GM12873 (cell line): ENCODE data around the gene TVP23A.

ENCODE experiments used
- TF ChIP-seq, protein P1 (sequence below): IDR thresholded peaks from 2 replicates; pipeline ENCODE4 v1.5.1; 2012; ENCODE audit warnings: low read depth, mild to moderate bottlenecking, moderate library complexity, low read length, control low read depth; ENCODE audit not compliant: insufficient read depth; ENCODE audit errors: missing control alignments

The TVP23A gene

DNA sequence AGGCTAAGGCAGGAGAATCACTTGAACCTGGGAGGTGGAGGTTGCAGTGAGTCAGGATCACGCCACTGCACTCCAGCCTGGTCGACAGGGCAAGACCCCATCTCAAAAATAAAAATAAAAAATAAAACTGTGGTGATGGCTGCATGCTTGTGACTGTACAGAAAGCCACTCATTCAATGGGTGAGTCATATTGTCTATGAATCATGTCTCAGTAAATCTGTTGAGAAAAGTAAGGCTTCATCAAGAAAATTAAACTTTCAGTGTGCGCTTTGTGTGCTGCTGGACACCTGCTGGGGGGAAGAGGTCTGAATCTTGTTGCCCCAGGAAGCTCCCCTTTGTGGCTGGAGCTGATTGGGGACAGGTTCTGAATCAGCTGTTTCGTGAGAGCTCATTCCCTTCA lies 63.7 kb downstream of the TVP23A start:
- TF ChIP-seq, protein P1, sequence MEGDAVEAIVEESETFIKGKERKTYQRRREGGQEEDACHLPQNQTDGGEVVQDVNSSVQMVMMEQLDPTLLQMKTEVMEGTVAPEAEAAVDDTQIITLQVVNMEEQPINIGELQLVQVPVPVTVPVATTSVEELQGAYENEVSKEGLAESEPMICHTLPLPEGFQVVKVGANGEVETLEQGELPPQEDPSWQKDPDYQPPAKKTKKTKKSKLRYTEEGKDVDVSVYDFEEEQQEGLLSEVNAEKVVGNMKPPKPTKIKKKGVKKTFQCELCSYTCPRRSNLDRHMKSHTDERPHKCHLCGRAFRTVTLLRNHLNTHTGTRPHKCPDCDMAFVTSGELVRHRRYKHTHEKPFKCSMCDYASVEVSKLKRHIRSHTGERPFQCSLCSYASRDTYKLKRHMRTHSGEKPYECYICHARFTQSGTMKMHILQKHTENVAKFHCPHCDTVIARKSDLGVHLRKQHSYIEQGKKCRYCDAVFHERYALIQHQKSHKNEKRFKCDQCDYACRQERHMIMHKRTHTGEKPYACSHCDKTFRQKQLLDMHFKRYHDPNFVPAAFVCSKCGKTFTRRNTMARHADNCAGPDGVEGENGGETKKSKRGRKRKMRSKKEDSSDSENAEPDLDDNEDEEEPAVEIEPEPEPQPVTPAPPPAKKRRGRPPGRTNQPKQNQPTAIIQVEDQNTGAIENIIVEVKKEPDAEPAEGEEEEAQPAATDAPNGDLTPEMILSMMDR, result no peak

DNA sequence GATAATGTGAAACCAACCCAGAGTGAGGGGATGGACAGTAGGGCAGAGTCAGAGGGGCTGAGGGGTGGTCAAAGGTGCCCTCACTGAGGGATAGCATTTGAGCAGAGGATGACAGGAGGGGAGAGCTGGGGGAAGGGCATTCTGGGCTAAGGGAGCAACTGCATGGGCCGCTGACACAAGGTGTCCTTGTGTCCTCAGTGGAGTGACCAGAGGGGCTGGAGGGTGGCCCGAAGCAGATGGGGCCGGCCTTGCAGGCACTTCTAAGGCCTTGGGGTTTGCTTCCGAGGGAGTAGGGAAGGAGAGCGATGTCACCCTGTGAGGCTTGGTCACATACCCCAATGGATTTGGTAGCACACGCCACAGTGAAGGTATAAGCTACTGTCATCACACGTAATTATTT lies 64.9 kb downstream of the TVP23A start:
- TF ChIP-seq, protein P1, result no peak

DNA sequence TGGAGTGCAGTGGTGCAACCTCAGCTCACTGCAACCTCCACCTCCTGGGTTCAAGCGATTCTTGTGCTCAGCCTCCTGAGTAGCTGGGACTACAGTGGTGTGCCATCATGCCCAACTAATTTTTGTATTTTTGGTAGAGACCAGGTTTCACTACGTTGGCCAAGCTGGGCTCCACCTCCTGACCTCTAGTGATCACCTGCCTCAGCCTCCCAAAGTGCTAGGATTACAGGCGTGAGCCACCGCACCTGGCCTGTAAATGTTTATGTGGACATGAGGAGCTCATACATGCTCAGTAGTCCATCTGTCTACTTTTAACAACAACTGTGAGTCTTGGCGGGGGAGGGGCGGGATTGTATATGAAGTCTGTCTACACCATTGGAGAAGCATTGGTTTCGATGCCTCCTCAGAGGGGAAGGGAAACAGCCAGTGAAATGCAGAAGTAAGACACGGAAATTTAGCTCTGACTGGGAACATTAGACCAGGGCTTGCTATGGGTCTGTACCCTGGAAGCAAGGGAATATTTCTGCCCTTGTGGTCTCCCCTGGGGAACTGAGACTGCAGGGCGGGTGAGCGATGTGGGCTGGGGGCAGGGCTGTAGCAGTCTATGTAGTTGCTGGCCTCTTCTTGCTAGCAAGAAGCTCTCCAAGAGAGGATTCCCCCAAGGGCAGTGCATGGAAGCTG lies 65.6 kb downstream of the TVP23A start:
- TF ChIP-seq, protein P1, result no peak

DNA sequence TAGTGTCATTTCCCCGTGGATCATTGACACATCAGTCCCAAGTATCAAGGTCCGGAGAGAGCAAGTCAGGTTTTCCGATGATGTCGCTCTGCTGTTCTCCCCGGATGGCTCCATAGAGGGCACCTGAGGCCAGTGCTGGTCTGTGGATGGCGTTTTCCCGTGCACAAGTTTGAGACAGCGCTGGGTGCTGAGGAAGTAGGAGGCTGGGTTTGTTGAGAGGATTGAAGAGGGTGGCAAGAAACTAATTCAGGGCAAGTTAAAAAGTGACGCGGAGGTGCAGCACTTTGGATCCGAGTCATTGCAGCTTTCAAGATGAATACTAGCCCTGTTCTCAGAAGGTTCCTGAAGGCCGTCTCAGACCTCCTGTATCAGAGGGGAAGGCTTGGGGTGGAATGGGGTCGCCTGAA lies 67.3 kb downstream of the TVP23A start:
- TF ChIP-seq, protein P1, result peak; percentile 33

DNA sequence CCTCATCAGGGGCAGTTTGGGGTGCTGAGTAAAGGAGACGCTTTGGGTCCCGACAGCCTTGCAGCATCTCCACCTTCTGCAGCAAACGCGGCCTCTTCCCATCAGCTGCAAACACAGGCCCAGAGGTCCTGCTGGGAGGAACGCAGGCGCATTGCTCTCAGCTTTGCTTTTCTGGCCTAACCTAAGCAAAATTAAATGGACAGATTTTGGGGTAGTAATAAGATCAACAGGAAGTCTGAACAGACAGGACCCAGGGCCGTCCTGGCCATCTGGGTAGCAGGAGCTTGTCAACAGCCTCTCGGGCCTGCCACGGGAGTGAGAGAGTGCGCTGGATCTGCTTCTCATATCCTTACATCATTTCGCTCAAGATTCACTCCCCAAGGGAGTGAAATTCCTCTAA lies 67.8 kb downstream of the TVP23A start:
- TF ChIP-seq, protein P1, result no peak

DNA sequence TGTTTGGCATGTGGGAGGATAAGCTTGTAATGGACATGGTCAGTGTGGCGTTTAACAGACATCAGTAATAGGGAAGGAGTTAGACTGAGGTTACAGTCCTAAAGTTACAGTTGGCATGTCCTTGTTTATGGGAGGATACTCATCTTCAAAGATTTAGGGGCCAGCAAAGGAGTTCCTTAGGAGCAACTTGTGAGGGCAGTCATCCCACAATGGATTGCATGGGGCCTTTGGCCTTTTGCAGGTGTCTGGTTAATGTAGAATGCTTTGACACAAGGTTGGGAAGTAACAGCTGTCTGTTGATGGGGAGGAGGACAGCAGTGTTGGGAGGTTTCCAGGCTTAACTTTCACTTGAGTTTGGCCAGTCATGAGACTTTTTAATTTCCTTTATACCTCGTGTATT lies 72.8 kb downstream of the TVP23A start:
- TF ChIP-seq, protein P1, result no peak

DNA sequence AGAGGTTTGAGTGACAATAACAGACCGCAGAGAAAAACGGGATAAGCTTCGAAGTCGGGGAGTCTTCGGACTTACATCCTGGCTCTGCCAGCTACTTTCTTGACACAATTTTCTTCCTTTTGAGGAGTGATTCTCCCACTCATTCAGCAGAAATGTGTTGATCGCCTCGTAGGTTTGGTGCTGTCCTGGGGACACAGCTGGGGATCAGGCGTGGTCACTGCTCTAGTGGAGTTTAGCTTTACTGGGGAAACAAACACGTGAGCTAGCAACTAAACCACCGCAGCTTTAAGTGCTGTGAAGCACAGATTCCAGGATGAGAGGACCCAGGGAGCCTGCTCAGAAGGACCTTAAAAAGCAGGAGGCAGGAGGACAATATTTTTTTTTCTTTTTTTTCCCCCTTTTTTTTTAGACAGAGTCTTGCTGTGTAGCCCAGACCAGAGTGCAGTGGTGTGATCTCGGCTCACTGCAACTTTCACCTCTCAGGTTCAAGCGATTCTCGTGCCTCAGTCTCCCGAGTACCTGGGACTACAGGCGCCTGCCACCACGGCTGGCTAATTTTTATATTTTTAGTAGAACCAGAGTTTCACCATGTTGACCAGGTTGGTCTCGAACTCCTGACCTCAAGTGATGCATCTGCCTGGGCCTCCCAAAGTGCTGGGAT lies 74.1 kb downstream of the TVP23A start:
- TF ChIP-seq, protein P1, result no peak
